IgD-negative memory B cell (primary cell): ENCODE results near the gene PIEZO1. TPM values are rescaled to one million over a fixed set of nuclear protein-coding genes. Genes with fewer than 3 reads are reported as not detected.

Experiments
- H3K27ac Mint-ChIP-seq, 3 donors: one replicate each; pipeline ENCODE4 v1.8.0; 2020 to 2022; ENCODE audit warnings: mild to moderate bottlenecking in 3 of 3, mixed read lengths in 3 of 3, moderate library complexity in 1 of 3
- H3K27me3 Mint-ChIP-seq: one replicate; pipeline ENCODE4 v1.8.0; 2021; ENCODE audit warnings: mixed read lengths
- H3K36me3 Mint-ChIP-seq: one replicate; pipeline ENCODE4 v1.8.0; 2020; ENCODE audit warnings: mild to moderate bottlenecking, mixed read lengths
- H3K4me1 Mint-ChIP-seq, 3 donors: one replicate each; pipeline ENCODE4 v1.8.0; 2020 to 2022; ENCODE audit warnings: mixed read lengths in 3 of 3, mild to moderate bottlenecking in 1 of 3
- H3K4me3 Mint-ChIP-seq, 4 donors: one replicate each; pipeline ENCODE4 v1.8.0; 2020 to 2022; ENCODE audit warnings: mild to moderate bottlenecking in 4 of 4, mixed read lengths in 4 of 4, moderate library complexity in 3 of 4
- H3K9me3 Mint-ChIP-seq, 3 donors: one replicate each; pipeline ENCODE4 v1.8.0; 2020 to 2021; ENCODE audit warnings: mixed read lengths in 3 of 3, mild to moderate bottlenecking in 1 of 3
- polyA plus RNA-seq: library from polyadenylated mRNA; unstranded; fragments of 300-500 nt; fragmentation: Illumina TruSeq; gene quantifications from one replicate; pipeline ENCODE4 v1.2.3, GENCODE V29; 2021

The PIEZO1 gene
- polyA plus RNA-seq, 1 donor from 2014 or later: 33.4 TPM

- no peak overlapping the region for H3K27ac Mint-ChIP-seq
- H3K27me3 Mint-ChIP-seq: no peaks in the 10 kb centered on the region
- no peaks in the 10 kb centered on the region for H3K36me3 Mint-ChIP-seq
- no peak overlapping the region for H3K4me3 Mint-ChIP-seq
- peaks cover 0 to 7% (median 6%) of the 10 kb centered on the region in 3 donors for H3K4me1 Mint-ChIP-seq
- H3K9me3 Mint-ChIP-seq: no peaks in the 10 kb centered on the region
Observed at GRCh38 chr16:88740727-88741055, 44.3 kb downstream of the PIEZO1 start.

DNA sequence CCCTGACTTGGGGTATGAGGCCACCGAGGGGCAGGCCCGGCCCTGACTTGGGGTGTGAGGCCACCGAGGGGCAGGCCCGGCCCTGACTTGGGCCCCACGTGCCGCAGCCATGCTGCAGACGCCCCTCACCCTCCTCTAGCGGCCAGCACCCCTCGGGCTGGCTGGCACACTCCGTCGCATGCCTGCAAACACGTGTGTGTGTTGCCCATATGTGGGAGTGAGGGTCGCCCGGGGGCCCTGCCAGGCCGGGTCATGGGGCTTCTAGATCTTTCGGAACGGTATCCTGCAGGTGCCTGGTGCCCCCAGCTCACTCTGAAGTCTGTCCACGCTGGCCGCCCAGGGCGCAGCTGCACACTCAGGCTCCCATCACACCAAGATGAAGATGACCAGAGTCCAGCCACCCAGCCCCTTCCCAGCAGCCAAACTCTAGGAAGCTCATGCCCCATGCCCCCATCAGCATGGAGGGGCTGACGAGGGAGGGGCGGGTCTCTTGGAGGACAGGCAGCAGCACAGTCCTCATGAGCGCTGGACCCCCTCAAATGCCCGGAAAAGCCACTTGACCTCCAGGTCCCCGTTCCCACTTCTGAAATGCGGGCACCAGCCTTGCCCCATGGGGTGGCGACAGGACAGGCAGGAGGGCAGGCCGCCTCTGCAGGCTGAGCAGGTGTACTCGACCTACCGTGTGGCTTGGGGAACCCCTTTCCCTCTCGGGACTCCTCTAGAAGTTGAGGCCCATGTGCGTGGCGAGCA lies 44.9 kb downstream of the PIEZO1 start:
- Mint-ChIP-seq H3K27me3 (no peaks in the 10 kb centered on the region), H3K9me3 (no peaks in the 10 kb centered on the region), H3K27ac (no peak overlapping the region), H3K4me1 (peaks cover 0 to 7% (median 6%) of the 10 kb centered on the region in 3 donors), H3K4me3 (no peak overlapping the region), H3K36me3 (peaks cover 2% of the 10 kb centered on the region)

DNA sequence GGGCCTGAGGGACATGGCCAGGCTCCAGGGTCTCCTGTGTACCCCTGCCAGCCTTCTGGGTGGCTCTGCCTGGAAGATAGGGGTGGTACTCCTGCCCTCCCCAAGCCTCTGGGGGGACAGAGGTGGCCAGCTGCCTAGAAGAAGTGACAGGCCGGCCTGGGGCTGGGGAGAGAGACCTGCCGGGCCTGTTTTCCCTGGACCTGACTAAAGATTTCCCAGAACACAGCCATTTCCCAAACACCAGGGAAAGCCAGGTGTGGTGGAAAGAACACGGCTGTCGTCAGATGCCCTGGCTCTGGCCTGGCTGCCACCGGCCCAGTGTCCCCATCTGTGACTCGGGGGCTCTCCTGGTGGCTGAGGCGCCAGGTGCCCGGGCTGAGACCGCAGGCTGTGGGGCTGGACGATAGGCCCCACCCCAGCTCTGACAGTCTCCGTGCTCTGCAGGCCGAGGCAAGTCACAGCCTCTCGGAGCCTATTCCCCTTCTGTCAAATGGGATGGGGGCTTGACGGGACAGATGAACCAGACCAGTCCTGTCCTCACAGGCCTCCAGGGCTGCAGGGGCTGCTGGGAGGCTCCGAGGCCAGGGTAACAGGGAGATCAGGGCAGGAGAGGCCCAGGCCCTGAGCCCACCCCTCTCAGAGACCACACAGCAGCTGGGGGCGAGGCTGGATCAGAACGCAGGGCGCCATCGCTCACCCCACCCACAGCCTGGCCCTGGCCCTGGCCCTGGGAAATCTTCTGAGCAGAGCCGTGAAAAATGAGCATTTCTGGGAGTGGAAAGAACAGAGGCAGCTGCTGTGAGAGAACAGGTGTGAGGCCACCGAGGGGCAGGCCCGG lies 45.7 kb downstream of the PIEZO1 start:
- H3K27me3 Mint-ChIP-seq: no peaks in the 10 kb centered on the region
- peak overlapping the region in 1 of 3 donors; percentile 56 for H3K27ac Mint-ChIP-seq
- H3K4me1 Mint-ChIP-seq: peaks cover 0 to 5% (median 2%) of the 10 kb centered on the region in 3 donors
- no peak overlapping the region for H3K4me3 Mint-ChIP-seq
- H3K36me3 Mint-ChIP-seq: peaks cover 2% of the 10 kb centered on the region
- no peaks in the 10 kb centered on the region for H3K9me3 Mint-ChIP-seq

- Mint-ChIP-seq H3K9me3 (no peaks in the 10 kb centered on the region), H3K36me3 (peaks cover 2% of the 10 kb centered on the region), H3K27ac (peak overlapping the region in 1 of 3 donors; percentile 56), H3K27me3 (no peaks in the 10 kb centered on the region), H3K4me3 (no peak overlapping the region), H3K4me1 (peaks cover 0 to 2% (median 0%) of the 10 kb centered on the region in 3 donors)
Observed at GRCh38 chr16:88738151-88739084, 46.6 kb downstream of the PIEZO1 start.

DNA sequence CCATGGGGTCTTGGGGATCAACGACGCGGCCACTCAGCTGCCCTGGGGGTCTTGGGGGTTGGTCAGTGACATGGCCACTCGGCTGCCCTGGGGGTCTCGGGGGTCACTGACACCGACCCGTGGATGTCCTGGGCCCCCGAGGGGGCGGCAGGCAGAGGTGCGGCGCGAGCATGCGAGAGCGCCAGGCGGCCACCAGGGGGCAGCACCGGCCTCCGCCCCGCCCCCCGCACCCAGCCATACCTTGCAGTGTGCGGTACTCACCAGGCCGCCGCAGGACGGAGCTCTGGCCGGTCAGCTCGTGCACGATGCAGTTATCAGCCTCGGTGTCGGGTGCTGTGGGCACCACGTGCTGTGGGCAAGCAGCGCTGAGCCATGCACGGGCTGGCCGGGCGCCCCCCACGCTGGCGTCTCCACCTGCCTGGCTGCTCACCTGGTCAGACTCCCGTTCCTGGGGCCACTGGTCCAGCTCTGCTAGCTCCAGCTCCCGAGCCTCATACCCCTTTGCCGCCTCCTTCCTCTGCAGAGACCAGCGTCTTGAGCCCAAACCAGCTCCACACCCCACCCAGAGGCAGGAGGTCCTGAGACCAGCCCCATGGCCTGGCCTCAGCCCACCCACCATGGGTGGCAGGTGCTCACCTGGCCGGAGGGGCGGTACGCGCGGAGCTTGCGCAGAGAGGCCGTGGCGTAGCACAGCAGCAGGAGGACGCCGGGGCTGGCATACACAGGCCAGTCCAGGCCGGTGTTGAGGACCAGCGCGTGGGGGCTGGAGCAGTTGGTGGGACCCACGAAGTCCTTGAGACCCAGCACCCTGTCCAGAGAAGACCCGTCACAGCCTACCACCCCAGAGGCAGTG lies 47.5 kb downstream of the PIEZO1 start:
- Mint-ChIP-seq H3K4me3 (peak overlapping the region in 1 of 4 donors; percentile 17), H3K9me3 (no peaks in the 10 kb centered on the region), H3K27ac (peak overlapping the region in 1 of 3 donors; percentile 78), H3K36me3 (peaks cover 2% of the 10 kb centered on the region), H3K27me3 (no peaks in the 10 kb centered on the region), H3K4me1 (peaks cover 0 to 2% (median 0%) of the 10 kb centered on the region in 3 donors)

- Mint-ChIP-seq H3K27ac (no peak overlapping the region), H3K36me3 (peaks cover 2% of the 10 kb centered on the region), H3K9me3 (no peaks in the 10 kb centered on the region), H3K27me3 (no peaks in the 10 kb centered on the region), H3K4me3 (no peak overlapping the region), H3K4me1 (peaks cover 0 to 2% (median 0%) of the 10 kb centered on the region in 3 donors)
Observed at GRCh38 chr16:88736496-88736895, 48.5 kb downstream of the PIEZO1 start.

DNA sequence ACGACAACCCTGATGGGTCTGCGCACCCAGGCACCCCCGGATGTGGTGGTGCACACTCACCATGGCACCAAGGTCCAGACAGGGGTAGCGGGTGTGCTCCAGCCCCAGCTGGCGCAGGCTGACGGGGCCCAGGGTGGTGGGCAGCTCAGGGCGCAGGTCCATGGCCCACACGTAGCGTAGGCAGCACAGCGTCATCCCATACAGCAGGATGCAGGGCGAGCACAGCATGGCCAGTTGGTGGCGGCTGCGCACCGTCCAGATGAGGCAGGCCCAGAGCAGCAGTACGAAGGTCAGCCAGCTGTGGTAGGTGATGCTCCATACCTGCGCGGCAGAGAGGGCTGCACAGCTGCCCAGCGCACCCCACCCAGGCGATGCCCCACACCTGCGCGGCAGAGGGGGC lies 48.9 kb downstream of the PIEZO1 start:
- Mint-ChIP-seq H3K4me3 (no peak overlapping the region), H3K36me3 (peaks cover 2% of the 10 kb centered on the region), H3K27me3 (no peaks in the 10 kb centered on the region), H3K4me1 (peaks cover 0 to 3% (median 0%) of the 10 kb centered on the region in 3 donors), H3K9me3 (no peaks in the 10 kb centered on the region), H3K27ac (no peak overlapping the region)

GRCh38 chr16:88735616-88736015 lies 49.4 kb downstream of the PIEZO1 start:
- Mint-ChIP-seq H3K36me3 (peaks cover 2% of the 10 kb centered on the region), H3K27me3 (no peaks in the 10 kb centered on the region)

DNA sequence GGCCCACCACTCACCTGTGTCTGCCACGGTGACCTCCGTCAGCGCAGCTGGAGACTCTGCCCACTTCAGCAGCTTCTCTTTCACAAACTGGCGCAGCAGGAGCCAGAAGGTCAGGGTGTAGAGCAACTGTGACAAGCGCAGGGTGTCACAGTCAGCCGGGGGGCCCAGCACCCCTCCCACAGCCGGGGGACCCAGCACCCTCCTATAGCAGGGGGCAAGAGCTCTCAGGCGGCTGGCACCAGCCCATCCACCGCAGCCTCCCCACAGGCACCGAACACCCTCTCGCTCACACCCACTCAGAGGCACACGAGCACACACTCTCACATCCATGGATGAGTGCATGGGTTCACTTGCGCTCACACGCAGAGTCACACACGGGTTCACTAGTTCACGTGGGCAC lies 49.9 kb downstream of the PIEZO1 start:
- Mint-ChIP-seq H3K36me3 (peaks cover 2% of the 10 kb centered on the region), H3K4me1 (peaks cover 0 to 3% (median 0%) of the 10 kb centered on the region in 3 donors), H3K27ac (peak overlapping the region in 1 of 3 donors; percentile 42), H3K9me3 (no peaks in the 10 kb centered on the region), H3K27me3 (no peaks in the 10 kb centered on the region), H3K4me3 (no peak overlapping the region)

More at GRCh38 chr16:88735616-88736015, 49.4 kb downstream of the PIEZO1 start:
- Mint-ChIP-seq H3K4me3 (no peak overlapping the region), H3K9me3 (no peaks in the 10 kb centered on the region), H3K4me1 (peaks cover 0 to 3% (median 0%) of the 10 kb centered on the region in 3 donors), H3K27ac (peak overlapping the region in 1 of 3 donors; percentile 42)

DNA sequence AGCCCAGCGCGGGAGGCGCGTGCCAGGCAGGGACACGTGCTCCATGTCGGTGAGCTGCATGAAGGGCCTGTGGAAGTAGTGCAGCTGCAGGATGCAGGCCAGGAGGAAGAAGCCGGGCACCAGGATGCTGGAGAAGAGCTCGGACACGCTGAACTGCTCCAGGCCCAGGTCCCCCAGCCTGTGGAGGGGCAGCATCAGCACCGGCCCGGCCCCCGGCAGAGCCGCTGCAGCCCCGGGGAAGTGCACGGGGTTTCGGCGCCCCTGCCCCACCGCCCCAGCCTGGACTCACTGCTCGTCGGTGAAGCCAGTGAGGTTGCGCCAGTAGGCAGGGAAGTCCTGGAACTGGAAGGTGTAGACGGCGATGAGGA lies 50.7 kb downstream of the PIEZO1 start:
- H3K27me3 Mint-ChIP-seq: no peaks in the 10 kb centered on the region
- H3K4me3 Mint-ChIP-seq: no peak overlapping the region
- peaks cover 0 to 3% (median 0%) of the 10 kb centered on the region in 3 donors for H3K4me1 Mint-ChIP-seq
- no peaks in the 10 kb centered on the region for H3K9me3 Mint-ChIP-seq
- no peak overlapping the region for H3K27ac Mint-ChIP-seq
- peaks cover 2% of the 10 kb centered on the region for H3K36me3 Mint-ChIP-seq

GRCh38 chr16:88733630-88734360 lies 51.2 kb downstream of the PIEZO1 start:
- Mint-ChIP-seq H3K36me3 (peaks cover 2% of the 10 kb centered on the region), H3K27me3 (no peaks in the 10 kb centered on the region), H3K9me3 (no peaks in the 10 kb centered on the region), H3K27ac (no peak overlapping the region), H3K4me3 (no peak overlapping the region), H3K4me1 (peaks cover 0 to 3% (median 0%) of the 10 kb centered on the region in 3 donors)

GRCh38 chr16:88732961-88733294 lies 52.1 kb downstream of the PIEZO1 start:
- no peak overlapping the region for H3K27ac Mint-ChIP-seq
- H3K36me3 Mint-ChIP-seq: peaks cover 2% of the 10 kb centered on the region
- H3K4me1 Mint-ChIP-seq: peaks cover 0 to 3% (median 0%) of the 10 kb centered on the region in 3 donors
- H3K27me3 Mint-ChIP-seq: no peaks in the 10 kb centered on the region
- H3K9me3 Mint-ChIP-seq: no peaks in the 10 kb centered on the region
- H3K4me3 Mint-ChIP-seq: no peak overlapping the region

DNA sequence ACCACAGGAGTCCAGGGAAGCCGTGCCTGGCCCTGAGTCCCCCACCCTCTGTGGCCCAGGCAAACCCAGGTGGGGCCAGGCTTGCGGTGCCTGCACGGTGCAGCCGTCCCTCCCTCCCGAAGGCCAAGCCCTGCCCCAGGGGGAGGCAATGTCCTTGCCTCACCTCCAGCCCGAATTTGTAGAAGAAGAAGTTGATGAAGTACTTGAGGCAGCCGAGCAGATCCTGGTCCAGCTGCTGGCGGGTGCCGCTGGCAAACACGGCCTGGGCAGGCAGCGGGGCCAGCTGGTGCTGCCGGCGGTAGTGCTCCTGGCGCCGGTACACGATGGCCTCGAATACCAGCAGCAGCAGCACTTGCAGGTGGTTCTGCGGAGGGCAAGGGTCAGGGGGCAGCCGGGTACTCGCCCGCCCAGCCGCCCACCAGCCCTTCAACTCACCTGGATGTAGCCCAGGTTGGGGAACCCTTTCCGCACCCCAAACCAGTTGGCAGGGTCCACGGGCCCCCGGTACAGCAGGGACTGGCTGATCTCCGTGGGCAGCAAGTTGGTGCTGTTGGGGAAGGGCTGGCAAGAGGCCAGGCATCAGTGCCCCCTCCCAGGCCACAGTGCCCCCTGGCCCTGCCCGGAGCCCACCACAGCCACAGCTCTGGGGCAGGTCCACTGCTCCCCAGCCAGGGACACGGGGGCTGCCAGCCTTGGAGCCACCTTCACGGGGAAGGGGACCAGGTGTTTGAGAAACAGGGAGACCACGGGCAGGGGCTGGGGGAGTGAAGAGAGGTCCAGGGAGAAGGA lies 52.7 kb downstream of the PIEZO1 start:
- Mint-ChIP-seq H3K36me3 (peaks cover 2% of the 10 kb centered on the region), H3K27ac (no peak overlapping the region)

More for the DNA sequence above, 52.7 kb downstream of the PIEZO1 start:
- H3K27me3 Mint-ChIP-seq: no peaks in the 10 kb centered on the region
- peaks cover 0 to 1% (median 0%) of the 10 kb centered on the region in 3 donors for H3K4me1 Mint-ChIP-seq
- no peaks in the 10 kb centered on the region for H3K9me3 Mint-ChIP-seq
- H3K4me3 Mint-ChIP-seq: no peak overlapping the region
